SW480 (cell line): Measurements from ENCODE around the gene OR2T35.
"Not testable (repeated sequence)": the region's sequence is repeated elsewhere in the genome, so short reads cannot be mapped to it uniquely, and the experiment has no call there.

ENCODE experiments used
- DNase-seq: peaks from one replicate; pipeline ENCODE4 v3.0.0-alpha.2; 2016; ENCODE audit warnings: low spot score

Gene OR2T35

DNA sequence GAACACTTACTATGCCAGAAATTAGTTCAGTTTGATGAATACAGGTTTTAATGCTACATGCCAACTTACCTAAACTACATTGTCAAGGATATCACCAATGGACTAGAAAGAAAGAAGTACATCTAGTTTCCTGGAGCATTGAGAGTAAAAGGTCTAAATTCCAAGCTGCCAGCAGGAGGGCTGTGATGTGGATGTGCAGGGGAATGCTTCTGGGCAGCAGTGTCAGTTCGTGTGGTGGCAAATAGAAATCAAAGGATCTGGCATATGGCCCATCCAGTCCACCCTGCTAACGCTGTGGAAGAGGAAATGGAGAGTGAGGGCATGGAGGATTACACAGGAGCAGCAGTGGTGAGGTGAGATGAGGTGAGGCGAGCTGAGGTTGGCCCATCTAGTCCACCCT, at the start of gene OR2T35:
Gene OR2T35, minus strand, starts transcription at position 101 of the 400 bp plus-strand sequence. CDS start 6,020 bp downstream, outside the sequence.
- not testable (repeated sequence) for DNase-seq

GRCh38 chr1:248691567-248692155, 46.6 kb upstream of the OR2T35 start:
- DNase-seq: no peak

DNA sequence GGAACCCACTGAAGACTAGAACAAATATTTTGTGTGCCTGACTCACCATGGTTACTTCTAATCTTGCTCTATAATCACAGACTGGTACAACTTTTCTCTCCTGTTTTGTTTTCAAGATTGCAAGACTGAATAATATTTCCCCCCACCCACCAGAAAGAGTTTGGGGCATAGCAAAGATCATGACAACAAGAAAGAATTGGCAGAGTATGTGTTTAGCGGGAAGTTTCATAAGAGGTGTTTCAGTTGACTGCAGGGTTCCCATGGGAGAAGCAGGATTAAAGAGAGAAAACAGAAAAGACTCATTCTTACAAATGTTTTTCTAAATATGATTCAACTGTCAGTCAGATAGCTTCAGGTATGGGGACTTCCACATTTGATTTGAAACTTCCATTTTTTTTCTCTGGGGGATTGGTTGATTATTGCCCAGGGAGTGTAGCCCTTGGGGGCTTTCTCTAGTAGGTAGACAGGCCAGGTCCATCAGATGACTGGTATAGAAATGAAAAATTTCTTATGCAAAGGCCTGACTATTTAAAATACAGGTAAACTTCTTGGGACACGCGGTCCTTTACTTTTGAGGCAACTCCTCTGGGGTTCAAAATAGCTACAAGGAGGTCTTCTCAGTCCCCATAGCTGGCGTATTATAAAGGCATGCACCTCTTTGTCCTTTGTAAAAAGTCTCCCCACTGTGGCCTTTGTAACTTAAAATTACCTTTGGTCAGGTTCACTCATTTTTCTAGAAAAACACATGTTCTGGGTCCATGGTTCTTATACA, 43.6 kb upstream of the OR2T35 start:
- DNase-seq: no peak

DNA sequence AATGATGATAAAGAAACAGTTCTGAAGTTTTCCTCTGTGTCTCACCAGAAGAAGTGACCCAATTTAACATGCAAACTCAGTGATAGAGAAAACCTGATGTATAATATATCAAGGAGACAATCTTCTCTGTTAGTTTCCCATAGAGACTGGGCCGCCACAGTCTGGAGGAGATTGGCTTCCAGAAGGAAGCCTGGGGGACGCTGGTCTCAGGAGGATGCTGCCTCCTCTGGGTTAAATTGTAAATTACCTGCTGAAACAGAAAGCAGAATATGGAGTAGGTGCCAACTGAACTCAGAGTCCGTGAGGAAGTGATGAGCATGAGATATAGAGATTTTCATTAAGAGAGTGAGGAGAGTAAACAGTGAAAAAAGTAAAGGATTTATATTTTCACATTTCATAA, 41.7 kb upstream of the OR2T35 start:
- DNase-seq: peak; percentile 12

GRCh38 chr1:248681651-248682050, 36.6 kb upstream of the OR2T35 start:
- DNase-seq: no peak

DNA sequence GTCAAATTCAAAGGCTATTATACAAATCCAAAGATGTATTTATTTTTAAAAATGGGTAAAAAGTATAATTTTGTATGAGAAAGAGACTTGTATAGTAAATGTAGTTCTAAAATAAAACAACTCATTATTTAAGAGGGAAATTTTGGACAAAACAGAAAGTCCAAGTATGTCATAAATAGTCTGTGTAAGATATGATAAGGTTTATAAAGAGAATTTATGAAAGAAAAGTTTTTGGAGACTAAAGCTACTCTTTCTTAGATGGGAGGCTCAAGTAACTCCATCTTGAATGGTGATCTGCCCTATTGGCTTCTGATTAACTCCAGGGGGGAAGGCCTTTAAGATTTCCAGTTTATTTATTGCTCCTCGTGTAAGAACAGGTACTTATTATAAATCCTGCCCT, 24.9 kb upstream of the OR2T35 start:
- DNase-seq: no peak

GRCh38 chr1:248663453-248664328, 18.6 kb upstream of the OR2T35 start:
- not testable (repeated sequence) for DNase-seq

DNA sequence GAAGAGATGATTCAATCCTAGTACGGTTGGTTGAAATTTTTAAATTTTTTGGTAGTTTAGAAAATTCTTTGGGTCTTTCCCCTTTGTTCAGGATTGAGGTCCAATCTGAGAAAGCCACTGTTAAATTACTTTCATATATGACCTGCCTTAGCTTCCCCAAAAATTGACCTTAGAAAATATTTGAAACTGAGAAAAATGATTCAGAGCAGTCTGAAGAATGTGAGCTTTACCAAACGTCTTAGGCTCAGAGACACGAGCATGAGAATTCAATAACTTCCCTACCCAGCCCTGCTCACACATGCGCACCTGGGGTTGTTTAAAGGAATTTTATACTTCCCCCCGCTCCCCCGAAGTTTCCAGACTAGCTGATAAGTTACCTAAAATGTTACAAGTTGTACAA, 11.7 kb upstream of the OR2T35 start:
- DNase-seq: not testable (repeated sequence)

- not testable (repeated sequence) for DNase-seq
Measured at GRCh38 chr1:248655354-248655753, 10.3 kb upstream of the OR2T35 start, which contains the start of gene OR2T27. Gene OR2T27, minus strand, starts transcription at chr1:248655528. Its CDS starts 4,644 bp downstream, at chr1:248650884.

- DNase-seq: not testable (repeated sequence)
Measured at GRCh38 chr1:248648770-248649536, 3.9 kb upstream of the OR2T35 start.

- not testable (repeated sequence) for DNase-seq
Measured at GRCh38 chr1:248642971-248643651, 2.0 kb downstream of the OR2T35 start.

DNA sequence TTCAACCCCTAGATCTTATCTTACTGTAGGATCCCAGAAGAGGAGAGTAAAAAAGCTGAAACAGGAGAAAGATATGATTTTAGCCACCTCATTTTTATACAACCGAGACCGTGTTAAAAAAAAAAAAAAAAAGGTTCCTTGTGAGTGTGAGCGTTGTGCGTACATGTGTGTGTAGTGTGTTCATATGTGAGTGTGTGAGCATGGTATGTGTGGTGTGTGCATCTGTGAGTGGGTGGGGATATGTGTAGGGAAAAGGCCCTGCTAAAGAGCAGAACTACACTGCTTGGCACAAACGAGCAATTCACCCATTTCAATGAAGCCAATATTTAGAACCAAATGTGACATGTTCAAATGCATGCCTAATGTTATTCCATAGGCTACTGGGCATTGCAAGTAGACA, 3.5 kb downstream of the OR2T35 start:
- not testable (repeated sequence) for DNase-seq

DNA sequence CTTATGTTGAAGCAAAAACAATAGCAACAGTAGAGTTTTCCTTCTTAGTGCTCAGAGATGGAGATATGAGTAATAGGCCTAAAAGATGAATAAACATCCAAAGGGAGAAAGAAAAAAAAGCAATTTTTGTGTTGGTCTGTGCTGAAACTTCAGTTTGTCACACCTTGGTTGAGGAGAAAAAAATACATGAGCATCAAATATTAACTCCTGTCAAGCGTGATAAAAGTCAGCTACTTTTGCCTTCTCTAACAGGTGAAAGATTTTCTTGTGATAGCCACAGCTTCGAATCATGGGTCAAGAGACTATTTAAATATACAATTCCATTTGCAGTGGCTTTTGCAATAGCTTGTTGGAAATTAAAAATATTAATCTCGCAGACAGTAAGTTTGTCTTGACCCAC, 4.2 kb downstream of the OR2T35 start:
- DNase-seq: not testable (repeated sequence)

GRCh38 chr1:248639652-248640051, 5.4 kb downstream of the OR2T35 start:
- not testable (repeated sequence) for DNase-seq

DNA sequence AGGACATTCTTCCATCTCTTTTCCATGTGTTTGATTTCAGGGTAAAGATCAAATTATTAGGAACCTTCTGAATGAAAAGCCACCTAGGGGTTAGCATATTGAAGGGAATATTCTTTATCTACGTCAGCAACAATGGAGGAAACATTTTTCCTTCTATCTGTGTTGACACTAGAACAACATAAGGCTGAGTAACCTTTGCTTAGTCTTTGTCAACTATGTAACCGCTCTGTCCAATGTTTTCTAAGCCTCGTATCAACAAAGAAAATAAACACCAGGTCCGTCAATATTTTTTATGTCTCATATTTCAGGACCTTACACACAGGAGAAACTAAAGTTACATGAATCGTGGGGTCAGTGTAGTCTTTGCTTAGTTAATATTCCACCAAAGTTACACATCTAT, 8.5 kb downstream of the OR2T35 start:
- not testable (repeated sequence) for DNase-seq

GRCh38 chr1:248634991-248635390, 10.1 kb downstream of the OR2T35 start, which contains the start of gene OR2T11:
Gene OR2T11, minus strand, starts transcription at chr1:248635091. Its CDS starts 7,963 bp downstream, at chr1:248627128.
- DNase-seq: not testable (repeated sequence)

DNA sequence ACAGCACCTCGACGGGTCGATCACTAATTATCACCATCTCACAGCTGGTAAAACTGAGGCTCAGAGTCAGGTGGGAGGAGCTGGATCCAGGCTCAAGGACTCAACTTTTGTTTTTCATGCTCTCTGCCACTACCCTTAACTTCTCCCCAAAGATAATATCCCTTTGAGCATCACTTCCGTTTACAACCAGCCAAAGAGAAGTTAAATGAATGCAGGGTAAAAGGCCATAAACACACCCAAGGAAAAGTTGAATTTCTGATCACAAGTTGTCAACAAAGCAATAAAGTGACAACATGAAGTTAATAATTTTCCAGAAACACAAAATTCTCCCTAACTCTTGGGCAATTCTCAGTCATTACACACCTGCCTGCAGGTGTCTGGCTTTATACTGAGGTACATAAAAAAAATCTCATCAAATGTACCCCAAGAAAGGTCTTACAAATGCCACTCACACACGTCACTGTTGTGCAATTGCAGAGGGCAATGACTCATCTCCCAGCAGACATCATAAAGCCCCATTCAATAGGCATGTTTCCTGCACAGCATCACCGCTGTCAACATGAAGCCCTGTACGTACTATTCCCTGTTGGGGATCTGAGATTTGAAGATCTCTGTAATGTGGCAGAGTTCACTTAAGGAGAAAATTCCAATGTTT, 13.6 kb downstream of the OR2T35 start:
- DNase-seq: peak; percentile 29

GRCh38 chr1:248630551-248630950, 14.5 kb downstream of the OR2T35 start:
- no peak for DNase-seq

DNA sequence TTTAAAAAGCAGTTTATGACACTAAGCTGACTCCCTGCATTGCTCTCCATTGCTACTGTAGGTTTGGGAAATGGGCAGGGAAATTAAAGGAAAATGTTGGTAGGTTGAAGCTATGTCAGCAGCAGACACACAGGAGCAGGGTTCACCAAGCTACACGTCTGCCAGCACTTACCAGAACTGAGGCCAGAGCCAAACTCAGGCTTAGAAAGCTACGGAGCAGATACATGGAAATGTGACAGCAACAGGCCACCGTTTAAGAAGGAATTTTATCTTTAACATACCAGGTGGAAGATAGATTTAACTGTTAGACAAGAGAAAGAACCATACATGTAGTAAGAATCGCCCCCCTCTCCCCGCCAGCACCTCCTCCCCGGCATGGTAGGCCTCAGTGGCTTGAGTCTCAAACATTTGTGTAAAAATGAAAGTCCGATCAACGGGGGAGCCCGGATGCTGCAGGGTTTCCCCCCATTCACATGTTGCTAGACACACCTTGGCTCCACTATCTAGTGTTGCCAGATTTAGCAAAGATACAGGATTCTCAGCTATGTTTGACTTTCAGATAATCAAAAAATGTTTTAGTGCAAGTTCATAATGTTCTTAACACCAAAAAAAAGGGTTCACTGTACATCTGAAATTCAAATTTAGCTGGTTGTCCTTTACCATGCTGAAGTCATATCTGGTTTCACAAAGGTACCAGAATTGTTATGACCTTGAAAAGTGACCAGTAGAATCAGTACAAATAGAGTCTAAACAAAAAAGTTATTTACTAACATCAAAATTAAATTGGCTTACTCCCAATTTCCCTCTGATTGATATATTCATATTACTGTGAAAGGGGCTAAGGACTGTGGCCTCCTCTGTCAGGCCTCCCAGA, 16.9 kb downstream of the OR2T35 start:
- no peak for DNase-seq
